Endothelial cell of umbilical vein (primary cell): ENCODE measurements around the gene CACNA1C. TPM values are rescaled to one million over a fixed set of nuclear protein-coding genes. Genes with fewer than 3 reads are reported as not detected.

Experiments
- BruUV-seq: library from RNA; stranded (reverse); fragments of 400-500 nt; replicated peaks from 2 replicates; lab custom pipeline; 2021; lab: Mats Ljungman, UMichigan
- CTCF ChIA-PET: fragments of 300-600, 350-600 bp; sonication (Branson Sonifier 250); formaldehyde crosslinking; loops from one replicate; lab custom pipeline; 2021; ENCODE audit warnings: antibody characterized with exemption, inconsistent platforms; lab: Charles Lee
- POLR2A ChIA-PET: fragments of 300-600, 350-600 bp; sonication (Branson Sonifier 250); formaldehyde crosslinking; loops from one replicate; lab custom pipeline; 2021; ENCODE audit warnings: antibody characterized with exemption, inconsistent platforms; lab: Charles Lee
- DNase-seq: peaks from one replicate; pipeline ENCODE4 v3.0.0-alpha.2; 2011; ENCODE audit warnings: low read depth, low spot score
- FAIRE-seq: peaks from 2 replicates; lab custom pipeline; 2011; peaks lifted over from hg19 to GRCh38; lab: Jason Lieb, UNC
- H2AFZ ChIP-seq: 2 replicates; pipeline ENCODE4 v1.6.0; 2012; ENCODE audit warnings: low read depth, low read length, control low read depth, inconsistent platforms
- H3K27ac ChIP-seq: 2 replicates; pipeline ENCODE4 v1.5.1; 2011; ENCODE audit warnings: low read depth, mild to moderate bottlenecking, control low read depth, low read length, moderate library complexity; ENCODE audit not compliant: insufficient read depth
- H3K27me3 ChIP-seq, 2 experiments: 2 replicates each; pipeline versions ENCODE4 v1.6.0 to v1.6.1; 2011; ENCODE audit warnings: low read length in 2 of 2, mixed read lengths in 1 of 2; ENCODE audit not compliant: control insufficient read depth in 2 of 2, insufficient read depth in 2 of 2
- H3K36me3 ChIP-seq, 2 experiments: 2 replicates in 1 of 2; 3 replicates in 1 of 2; pipeline ENCODE4 v1.5.1; 2011; ENCODE audit warnings: low read length in 2 of 2, mild to moderate bottlenecking in 1 of 2, moderate library complexity in 1 of 2; ENCODE audit not compliant: control insufficient read depth in 2 of 2, insufficient read depth in 2 of 2; ENCODE audit errors: extremely low read depth in 1 of 2
- H3K4me1 ChIP-seq: 3 replicates; pipeline ENCODE4 v1.5.1; 2011; ENCODE audit warnings: mild to moderate bottlenecking, low read length; ENCODE audit not compliant: control insufficient read depth, insufficient read depth; ENCODE audit errors: extremely low read depth
- H3K4me2 ChIP-seq: 2 replicates; pipeline ENCODE4 v1.6.1; 2011; ENCODE audit warnings: low read length, control low read depth, mixed read lengths; ENCODE audit not compliant: insufficient read depth
- H3K4me3 ChIP-seq, 3 experiments: fragments of 200-600 bp in 1 of 3; sonication (generic), shearing (Covaris generic) in 1 of 3; replicated peaks in 1 of 3; 2 replicates each; pipeline ENCODE4 v1.5.1; 2011 to 2016; ENCODE audit warnings: control low read depth in 3 of 3, low read length in 3 of 3, mild to moderate bottlenecking in 2 of 3, inconsistent platforms in 1 of 3, low read depth in 1 of 3, moderate library complexity in 1 of 3; ENCODE audit not compliant: insufficient read depth in 1 of 3
- H3K79me2 ChIP-seq: 2 replicates; pipeline ENCODE4 v1.6.0; 2012; ENCODE audit warnings: low read length, inconsistent platforms; ENCODE audit not compliant: control insufficient read depth, insufficient read depth
- H3K9ac ChIP-seq: replicated peaks from 2 replicates; pipeline ENCODE3; 2011; ENCODE audit warnings: low read length, control low read depth; ENCODE audit not compliant: insufficient read depth; ENCODE audit errors: extremely low read depth
- H3K9me1 ChIP-seq: replicated peaks from 3 replicates; pipeline ENCODE4 v1.6.0; 2011; ENCODE audit warnings: mild to moderate bottlenecking, low read length; ENCODE audit not compliant: control insufficient read depth, insufficient read depth; ENCODE audit errors: extremely low read depth
- H3K9me3 ChIP-seq: replicated peaks from 2 replicates; pipeline ENCODE4 v1.5.1; 2012; ENCODE audit warnings: low read length, inconsistent platforms; ENCODE audit not compliant: control insufficient read depth, insufficient read depth
- H4K20me1 ChIP-seq: replicated peaks from 2 replicates; pipeline ENCODE3; 2011; ENCODE audit warnings: mild to moderate bottlenecking, low read length; ENCODE audit not compliant: control insufficient read depth, insufficient read depth; ENCODE audit errors: extremely low read depth
- EZH2 ChIP-seq: IDR thresholded peaks from 2 replicates; pipeline ENCODE4 v1.6.1; 2012; ENCODE audit warnings: borderline replicate concordance, low read depth, mild to moderate bottlenecking, moderate library complexity, low read length, inconsistent platforms; ENCODE audit not compliant: severe bottlenecking
- GATA2 ChIP-seq: IDR thresholded peaks from 2 replicates; pipeline ENCODE4 v1.7.0; 2011; ENCODE audit warnings: low read depth, mild to moderate bottlenecking, moderate library complexity, mixed read lengths, low read length; ENCODE audit not compliant: insufficient read length, insufficient read depth
- JUN ChIP-seq: IDR thresholded peaks from 2 replicates; pipeline ENCODE4 v1.6.1; 2011; ENCODE audit warnings: borderline replicate concordance, low read depth; ENCODE audit not compliant: insufficient read length, insufficient read depth
- MYC ChIP-seq: IDR thresholded peaks from one replicate; pipeline ENCODE4 v1.6.1; 2011; ENCODE audit warnings: mild to moderate bottlenecking, low read depth, low read length
- POLR2A ChIP-seq: IDR thresholded peaks from 2 replicates; pipeline ENCODE4 v1.6.1; 2012; ENCODE audit warnings: low read depth, mild to moderate bottlenecking, control low read depth, low read length
- POLR2AphosphoS5 ChIP-seq: IDR thresholded peaks from 2 replicates; pipeline ENCODE4 v1.6.1; 2012; ENCODE audit warnings: low read depth, mild to moderate bottlenecking, control low read depth, low read length, moderate library complexity; ENCODE audit not compliant: insufficient read depth
- dilution Hi-C: fragments of 300-500 bp; cut with MboI; formaldehyde crosslinking; loops from one replicate; pipeline ENCODE4 v1.15.0; 2019; ENCODE audit warnings: low sequenced_read_pairs; ENCODE audit not compliant: extremely low pct_ligation_motif_present
- intact Hi-C: fragments of 100-400 bp; cut with micrococcal nuclease; formaldehyde crosslinking; loops from one replicate; pipeline ENCODE4 v1.10.0; 2022
- polyA plus RNA-seq, 4 experiments: library from polyadenylated mRNA; depleted of rRNA in 3 of 4; stranded (reverse) in 3 of 4; unstranded in 1 of 4; fragments of >200 nt; gene quantifications; 2 replicates each; pipeline versions ENCODE4 v1.2.1 to v1.2.3, GENCODE V29; 2011 to 2012; ENCODE audit warnings: missing spikeins in 1 of 4
- total RNA-seq: library from RNA; stranded (reverse); gene quantifications from 2 replicates; pipeline ENCODE4 v1.2.3, GENCODE V29; 2021
- TF ChIP-seq, protein P1 (sequence below), 2 donors: IDR thresholded peaks; 1 replicate in 1 of 2; 2 replicates in 1 of 2; pipeline ENCODE4 v1.5.1; 2011; ENCODE audit warnings: low read length in 2 of 2, mild to moderate bottlenecking in 2 of 2, moderate library complexity in 2 of 2, control low read depth in 1 of 2, inconsistent platforms in 1 of 2, low read depth in 1 of 2; ENCODE audit not compliant: insufficient read depth in 1 of 2; ENCODE audit errors: extremely low read depth in 1 of 2
- TF ChIP-seq, protein P2 (sequence below): IDR thresholded peaks from 2 replicates; pipeline ENCODE4 v1.6.1; 2011; ENCODE audit not compliant: insufficient read depth, insufficient read length

Gene CACNA1C
- total and polyA plus RNA-seq, 2 donors (not counting 3 experiments of a cell fraction or from before 2014, with no cell fraction given), result not detected

DNA sequence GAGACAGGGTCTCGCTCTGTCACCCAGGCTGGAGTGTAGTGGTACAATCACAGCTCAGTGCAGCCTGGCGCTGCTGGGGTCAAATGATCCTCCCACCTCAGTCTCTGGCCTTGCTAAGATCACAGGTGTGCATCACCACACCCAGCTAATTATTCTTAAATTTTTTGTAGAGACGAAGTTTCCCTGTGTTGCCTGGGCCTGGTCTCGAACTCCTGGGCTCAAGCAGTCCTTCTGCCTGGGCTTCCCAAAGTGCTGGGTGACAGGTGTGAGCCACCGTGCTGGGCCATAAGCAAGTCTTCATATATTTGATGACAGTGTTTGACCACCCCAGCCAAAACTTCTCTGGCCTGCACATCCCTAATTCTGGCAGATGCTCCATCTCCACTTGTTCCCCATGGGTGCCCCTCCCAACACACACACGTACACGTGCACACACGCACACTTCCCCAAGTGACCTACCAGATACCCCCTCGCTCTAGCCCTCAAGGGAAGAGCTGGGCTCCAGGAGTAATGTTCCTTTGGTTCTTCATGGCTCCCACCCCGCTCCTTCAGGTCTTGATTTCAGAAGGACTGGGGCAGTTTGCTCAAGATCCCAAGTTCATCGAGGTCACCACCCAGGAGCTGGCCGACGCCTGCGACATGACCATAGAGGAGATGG, 637.7 kb downstream of the CACNA1C start:
- Histone ChIP-seq H2AFZ (no peak overlapping the region), H3K4me2 (peak overlapping the region; percentile 72), H3K9me3 (no peaks in the 10 kb centered on the region), H3K27ac (no peak overlapping the region), H3K4me1 (peaks cover 7% of the 10 kb centered on the region), H3K9ac (no peak overlapping the region), H3K4me3 (no peak overlapping the region), H3K79me2 (no peaks in the 10 kb centered on the region), H3K9me1 (no peaks in the 10 kb centered on the region), H3K27me3 (peaks cover 20 to 29% of the 10 kb centered on the region in 2 experiments), H4K20me1 (no peaks in the 10 kb centered on the region), H3K36me3 (no peaks in the 10 kb centered on the region)
- dilution Hi-C loops (no loop called here), intact Hi-C loops (no loop called here)
- ChIA-PET CTCF (interaction anchor here (1.0 to 1.4 kb wide), 3 partner anchors 8 to 43 kb away, joined by 3 to 4 read pairs (median 3); no protein-coding TSS in a partner anchor), POLR2A (no interaction called here)
- TF ChIP-seq POLR2AphosphoS5 (no peak), EZH2 (no peak), MYC (no peak), POLR2A (no peak), JUN (no peak), GATA2 (no peak)
- TF ChIP-seq, protein P1, sequence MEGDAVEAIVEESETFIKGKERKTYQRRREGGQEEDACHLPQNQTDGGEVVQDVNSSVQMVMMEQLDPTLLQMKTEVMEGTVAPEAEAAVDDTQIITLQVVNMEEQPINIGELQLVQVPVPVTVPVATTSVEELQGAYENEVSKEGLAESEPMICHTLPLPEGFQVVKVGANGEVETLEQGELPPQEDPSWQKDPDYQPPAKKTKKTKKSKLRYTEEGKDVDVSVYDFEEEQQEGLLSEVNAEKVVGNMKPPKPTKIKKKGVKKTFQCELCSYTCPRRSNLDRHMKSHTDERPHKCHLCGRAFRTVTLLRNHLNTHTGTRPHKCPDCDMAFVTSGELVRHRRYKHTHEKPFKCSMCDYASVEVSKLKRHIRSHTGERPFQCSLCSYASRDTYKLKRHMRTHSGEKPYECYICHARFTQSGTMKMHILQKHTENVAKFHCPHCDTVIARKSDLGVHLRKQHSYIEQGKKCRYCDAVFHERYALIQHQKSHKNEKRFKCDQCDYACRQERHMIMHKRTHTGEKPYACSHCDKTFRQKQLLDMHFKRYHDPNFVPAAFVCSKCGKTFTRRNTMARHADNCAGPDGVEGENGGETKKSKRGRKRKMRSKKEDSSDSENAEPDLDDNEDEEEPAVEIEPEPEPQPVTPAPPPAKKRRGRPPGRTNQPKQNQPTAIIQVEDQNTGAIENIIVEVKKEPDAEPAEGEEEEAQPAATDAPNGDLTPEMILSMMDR (IDR thresholded peaks at IDR 0.05; ENCODE audit: extremely low read depth in 1 of 2, insufficient read depth in 1 of 2, low read depth in 1 of 2, low read length in 2 of 2), result no peak
- TF ChIP-seq, protein P2, sequence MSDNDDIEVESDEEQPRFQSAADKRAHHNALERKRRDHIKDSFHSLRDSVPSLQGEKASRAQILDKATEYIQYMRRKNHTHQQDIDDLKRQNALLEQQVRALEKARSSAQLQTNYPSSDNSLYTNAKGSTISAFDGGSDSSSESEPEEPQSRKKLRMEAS, result no peak
- BruUV-seq, result no TSS peak
- FAIRE-seq, result no peak
- DNase-seq, result no peak
